Measurements from ENCODE around the gene PWWP2B. TPM values are rescaled to one million over a fixed set of nuclear protein-coding genes. Genes with fewer than 3 reads are reported as not detected.

Gene PWWP2B
- polyA plus RNA-seq, 2 of the 4 experiments (the other 2 are of a cell fraction), result 2.8 to 7.3 TPM

- TF ChIP-seq MAZ (IDR thresholded peaks at IDR 0.05; ENCODE audit: borderline replicate concordance, low read depth, low read length), result no peak
- no peak for TF ChIP-seq RFX5 (IDR thresholded peaks at IDR 0.05)
Observed at GRCh38 chr10:132360766-132361447, 36.1 kb upstream of the PWWP2B start (continued).

DNA sequence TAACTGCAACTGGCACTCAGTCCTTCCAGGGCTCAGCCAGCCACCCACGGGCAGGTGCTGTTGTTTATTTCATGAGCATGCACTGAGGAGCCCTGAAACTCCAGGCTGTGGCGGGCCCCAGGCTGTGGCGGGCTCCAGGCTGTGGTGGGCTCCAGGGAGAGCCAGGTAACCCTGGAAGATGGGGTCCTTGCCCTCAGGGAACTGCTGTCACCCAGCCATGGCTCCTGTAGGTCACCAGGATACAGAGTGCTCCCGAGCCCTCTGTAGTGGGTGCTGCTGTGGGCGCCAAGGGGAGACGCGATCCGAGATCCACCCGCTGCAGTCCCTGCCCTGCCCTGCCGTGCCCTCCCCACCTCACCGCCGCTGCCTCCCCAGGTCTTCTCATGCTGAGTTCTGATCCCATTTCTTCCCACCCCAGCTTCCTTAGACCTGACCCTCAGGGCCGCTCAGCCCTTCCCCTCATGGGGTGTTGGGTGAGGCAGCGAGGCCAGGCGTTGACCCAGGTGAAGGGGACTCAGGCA, 35.4 kb upstream of the PWWP2B start:
- POLR2A ChIA-PET, result no interaction called here
- H3K27ac ChIP-seq, result no peak overlapping the region
- no peak overlapping the region for H3K4me2 ChIP-seq
- FAIRE-seq, result no peak
- H3K4me3 ChIP-seq, result no peak overlapping the region
- no peak for DNase-seq (ENCODE audit: low read depth in 1 of 2, low spot score in 1 of 2)
- 84% methylated on average over 15 of the region's 15 CpGs for WGBS (ENCODE audit: missing lambda C conversion rate)
- ATAC-seq, result peak in 1 of 2 experiments; percentile 23; a peak in 3 of 6 replicates
- H3K4me1 ChIP-seq, result no peaks in the 10 kb centered on the region
- H3K9me3 ChIP-seq, result no peaks in the 10 kb centered on the region
- CTCF ChIA-PET, result interaction anchor here (0.8 to 2.3 kb wide), 13 partner anchors 8 to 138 kb away, joined by 3 to 16 read pairs (median 4); no protein-coding TSS in a partner anchor
- TF ChIP-seq HDAC2 (IDR thresholded peaks at IDR 0.05) (no peak), EHF (CRISPR knock-in tag; IDR thresholded peaks at IDR 0.05) (no peak), ATOH8 (CRISPR knock-in tag; IDR thresholded peaks at IDR 0.05; ENCODE audit: low read depth) (no peak), CBX8 (IDR thresholded peaks at IDR 0.05) (no peak), HOXB5 (CRISPR knock-in tag; IDR thresholded peaks at IDR 0.05) (no peak), RCOR1 (IDR thresholded peaks at IDR 0.05; ENCODE audit: low read depth, low read length) (no peak), FOSL2 (IDR thresholded peaks at IDR 0.05) (no peak), FOSL2 (CRISPR knock-in tag; IDR thresholded peaks at IDR 0.05) (no peak), ZNF302 (CRISPR knock-in tag; IDR thresholded peaks at IDR 0.05) (no peak), POLR2AphosphoS2 (conservative IDR thresholded peaks at IDR 0.05; ENCODE audit: low read length) (no peak), PBX3 (IDR thresholded peaks at IDR 0.05) (no peak), HEYL (CRISPR knock-in tag; IDR thresholded peaks at IDR 0.05) (no peak)
- TF ChIP-seq, protein P1, sequence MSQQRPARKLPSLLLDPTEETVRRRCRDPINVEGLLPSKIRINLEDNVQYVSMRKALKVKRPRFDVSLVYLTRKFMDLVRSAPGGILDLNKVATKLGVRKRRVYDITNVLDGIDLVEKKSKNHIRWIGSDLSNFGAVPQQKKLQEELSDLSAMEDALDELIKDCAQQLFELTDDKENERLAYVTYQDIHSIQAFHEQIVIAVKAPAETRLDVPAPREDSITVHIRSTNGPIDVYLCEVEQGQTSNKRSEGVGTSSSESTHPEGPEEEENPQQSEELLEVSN (IDR thresholded peaks at IDR 0.05; ENCODE audit: borderline replicate concordance, low read depth), result no peak

DNA sequence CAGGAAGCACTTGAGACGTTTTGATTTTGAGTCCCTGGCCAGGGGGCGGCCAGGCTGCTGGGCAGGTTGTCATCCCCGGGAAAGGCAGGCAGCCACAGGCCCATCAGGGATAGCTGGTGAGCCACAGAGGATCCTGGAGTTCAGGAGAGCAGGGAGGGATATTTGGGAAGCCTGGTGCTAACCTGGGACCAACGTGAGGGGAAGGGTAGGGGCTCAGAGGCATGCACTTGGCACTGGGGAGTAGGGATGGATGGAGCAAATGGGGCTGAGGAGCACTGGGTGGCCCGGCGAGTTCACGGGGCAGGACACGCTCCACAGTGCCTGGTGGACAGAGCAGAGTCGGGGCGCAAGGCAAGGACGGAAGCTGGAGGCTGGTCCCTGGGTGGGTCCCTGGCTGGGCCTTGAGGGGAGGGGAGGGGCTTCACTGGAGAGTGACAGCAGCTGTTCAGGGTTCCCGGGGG, 34.8 kb upstream of the PWWP2B start:
- no peak for ATAC-seq
- H3K27ac ChIP-seq, result no peak overlapping the region
- FAIRE-seq, result no peak
- ChIA-PET POLR2A (no interaction called here), CTCF (interaction anchor here (0.8 to 2.2 kb wide), 5 partner anchors 9 to 140 kb away, joined by 3 to 11 read pairs (median 3); no protein-coding TSS in a partner anchor)
- WGBS (ENCODE audit: missing lambda C conversion rate), result 85% methylated on average over 12 of the region's 12 CpGs
- no peaks in the 10 kb centered on the region for H3K9me3 ChIP-seq
- H3K4me2 ChIP-seq, result no peak overlapping the region
- TF ChIP-seq HOXA7 (CRISPR knock-in tag; IDR thresholded peaks at IDR 0.05), result no peak
- TF ChIP-seq KDM1A (IDR thresholded peaks at IDR 0.05; ENCODE audit: low read depth), result no peak
- no peak for TF ChIP-seq ATOH8 (CRISPR knock-in tag; IDR thresholded peaks at IDR 0.05; ENCODE audit: low read depth)
- no peak for DNase-seq (ENCODE audit: low read depth in 1 of 2, low spot score in 1 of 2)
- no peak overlapping the region for H3K4me3 ChIP-seq
- no peaks in the 10 kb centered on the region for H3K4me1 ChIP-seq

DNA sequence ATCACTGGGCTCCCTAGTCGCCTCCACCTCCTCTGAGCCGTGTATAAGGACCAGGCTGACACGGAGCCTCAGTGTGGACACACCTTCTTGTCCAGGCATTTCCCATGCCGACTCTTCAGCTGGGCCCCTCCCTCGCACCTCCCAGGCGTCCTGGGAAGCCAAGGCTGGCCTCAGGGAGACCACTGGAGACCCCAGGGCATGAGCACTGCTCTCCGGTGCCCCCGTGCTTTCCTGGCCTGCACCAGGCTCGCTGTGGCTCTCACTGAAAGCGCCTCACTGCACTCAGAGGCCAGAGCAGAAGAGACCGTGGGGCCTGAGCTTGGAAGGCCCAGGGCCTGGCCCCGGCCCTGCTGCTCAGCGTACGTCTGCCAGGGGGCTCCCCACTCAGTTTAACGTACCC, 33.6 kb upstream of the PWWP2B start:
- Histone ChIP-seq H3K9me3 (no peaks in the 10 kb centered on the region), H3K4me3 (no peak overlapping the region), H3K27ac (no peak overlapping the region), H3K4me1 (no peaks in the 10 kb centered on the region), H3K4me2 (no peak overlapping the region)
- DNase-seq (ENCODE audit: low read depth in 1 of 2, low spot score in 1 of 2) (no peak), FAIRE-seq (no peak), ATAC-seq (peak in 1 of 2 experiments; percentile 26; a peak in 2 of 6 replicates)
- ChIA-PET POLR2A (no interaction called here), CTCF (interaction anchor here (2.2 kb wide), 1 partner anchor 10 kb away, joined by 11 read pairs; no protein-coding TSS in a partner anchor)
- 79% methylated on average over 15 of the region's 15 CpGs for WGBS (ENCODE audit: missing lambda C conversion rate)
- TF ChIP-seq CBX2 (IDR thresholded peaks at IDR 0.05; ENCODE audit: borderline replicate concordance, low read depth), result no peak
- no peak for TF ChIP-seq POLR2A (IDR thresholded peaks at IDR 0.05; ENCODE audit: low read length)
- TF ChIP-seq CEBPB (IDR thresholded peaks at IDR 0.05), result no peak
- no peak for TF ChIP-seq PBX3 (IDR thresholded peaks at IDR 0.05)
- TF ChIP-seq MAX (IDR thresholded peaks at IDR 0.05), result no peak
- no peak for TF ChIP-seq EHMT2 (IDR thresholded peaks at IDR 0.05; ENCODE audit: low read depth)
- TF ChIP-seq MYC (IDR thresholded peaks at IDR 0.05; ENCODE audit: borderline replicate concordance, low read length), result no peak
